HepG2 (cell line): ENCODE measurements around the gene OCSTAMP. TPM values are rescaled to one million over a fixed set of nuclear protein-coding genes. Genes with fewer than 3 reads are reported as not detected.

Experiments used
- ATAC-seq: fragments of 200-7000 bp; cut with Tn5 transposase; 3 replicates; pipeline ENCODE4 v1.9.1; 2020; ENCODE audit warnings: mild to moderate bottlenecking, moderate library complexity
- BruUV-seq: library from RNA; stranded (reverse); fragments of 400-500 nt; replicated peaks from 2 replicates; lab custom pipeline; 2021; lab: Mats Ljungman, UMichigan
- CTCF ChIA-PET: fragments of 300-600 bp; formaldehyde crosslinking; extraction: SDS; loops from one replicate; lab custom pipeline; 2021; ENCODE audit warnings: low total read pairs, inconsistent platforms, low intra/inter-chr PET ratio; lab: Yijun Ruan, JAX
- POLR2A ChIA-PET: fragments of 350-600 bp; sonication (Branson Sonifier 250); formaldehyde crosslinking; loops from one replicate; lab custom pipeline; 2020; ENCODE audit warnings: antibody characterized with exemption, inconsistent platforms; lab: Yijun Ruan, JAX
- DNase-seq: peaks from one replicate; pipeline ENCODE4 v3.0.0-alpha.2; 2015; ENCODE audit warnings: low spot score
- FAIRE-seq: peaks from 3 replicates; lab custom pipeline; 2011; peaks lifted over from hg19 to GRCh38; lab: Jason Lieb, UNC
- H2AFZ ChIP-seq: one replicate; pipeline ENCODE4 v1.6.1; 2011; ENCODE audit warnings: low read length, inconsistent platforms
- H3K27ac ChIP-seq: fragments of 300-600 bp; 3 replicates; pipeline ENCODE4 v1.8.0; 2011; ENCODE audit warnings: mixed run types, mild to moderate bottlenecking, mixed read lengths, low read length, inconsistent platforms; ENCODE audit not compliant: insufficient read depth; ENCODE audit errors: extremely low read length
- H3K27me3 ChIP-seq, 2 experiments: fragments of 200-600 bp in 1 of 2; 2 replicates in 1 of 2; 3 replicates in 1 of 2; pipeline versions ENCODE4 v1.6.0 to v1.8.0; 2011; ENCODE audit warnings: low read length in 2 of 2, mild to moderate bottlenecking in 2 of 2, moderate library complexity in 2 of 2, inconsistent platforms in 1 of 2; ENCODE audit not compliant: insufficient read depth in 2 of 2, control insufficient read depth in 1 of 2
- H3K36me3 ChIP-seq, 2 experiments: fragments of 200-600 bp in 1 of 2; replicated peaks in 1 of 2; 2 replicates in 1 of 2; 3 replicates in 1 of 2; pipeline versions ENCODE4 v1.5.1 to v1.8.0; 2011; ENCODE audit warnings: low read length in 2 of 2, inconsistent platforms in 1 of 2; ENCODE audit not compliant: insufficient read depth in 2 of 2, control insufficient read depth in 1 of 2
- H3K4me1 ChIP-seq: 2 replicates; pipeline ENCODE4 v1.5.1; 2012; ENCODE audit warnings: low read length, inconsistent platforms; ENCODE audit not compliant: insufficient read depth
- H3K4me2 ChIP-seq: 2 replicates; pipeline ENCODE4 v1.6.0; 2011; ENCODE audit warnings: low read depth, low read length, inconsistent platforms
- H3K4me3 ChIP-seq, 3 experiments: fragments of 200-600 bp in 1 of 3; sonication (generic), shearing (Covaris generic) in 1 of 3; replicated peaks in 1 of 3; 2 replicates each; pipeline ENCODE4 v1.5.1; 2011 to 2016; ENCODE audit warnings: low read length in 3 of 3, inconsistent platforms in 2 of 3, low read depth in 2 of 3, mild to moderate bottlenecking in 2 of 3, control low read depth in 1 of 3, mixed read lengths in 1 of 3; ENCODE audit not compliant: insufficient read depth in 1 of 3
- H3K79me2 ChIP-seq: one replicate; pipeline ENCODE4 v1.6.1; 2011; ENCODE audit warnings: low read length, inconsistent platforms; ENCODE audit not compliant: insufficient read depth
- H3K9ac ChIP-seq: 2 replicates; pipeline ENCODE4 v1.6.0; 2011; ENCODE audit warnings: mild to moderate bottlenecking, low read depth, low read length, inconsistent platforms; ENCODE audit not compliant: insufficient read depth
- H3K9me3 ChIP-seq: 2 replicates; pipeline ENCODE4 v1.5.1; 2012; ENCODE audit warnings: mild to moderate bottlenecking, low read length
- H4K20me1 ChIP-seq: 2 replicates; pipeline ENCODE4 v1.6.0; 2011; ENCODE audit warnings: inconsistent platforms, mild to moderate bottlenecking, low read length, moderate library complexity; ENCODE audit not compliant: insufficient read depth
- GTF2F1 ChIP-seq: fragments of 150-350 bp; IDR thresholded peaks from 2 replicates; pipeline ENCODE4 v1.6.1; 2014; ENCODE audit warnings: low read length
- KDM6A ChIP-seq: IDR thresholded peaks from 2 replicates; pipeline ENCODE4 v1.6.1; 2016; ENCODE audit warnings: low read depth
- PAXIP1 ChIP-seq: sonication (generic); formaldehyde crosslinking; conservative IDR thresholded peaks from 2 replicates; pipeline ENCODE4 v1.4.0; 2020; ENCODE audit warnings: mild to moderate bottlenecking, missing genetic modification reagents, moderate library complexity
- SAP130 ChIP-seq: IDR thresholded peaks from 2 replicates; pipeline ENCODE4 v1.6.1; 2016; ENCODE audit warnings: low read depth
- SPEN ChIP-seq: sonication (generic); formaldehyde crosslinking; IDR thresholded peaks from 2 replicates; pipeline ENCODE4 v1.5.1; 2020; ENCODE audit warnings: low read depth, mild to moderate bottlenecking, missing genetic modification reagents
- TFE3 ChIP-seq: IDR thresholded peaks from 2 replicates; pipeline ENCODE4 v1.6.1; 2016
- ZBTB21 ChIP-seq: sonication (generic); formaldehyde crosslinking; IDR thresholded peaks from 2 replicates; pipeline ENCODE4 v1.4.0; 2020; ENCODE audit warnings: missing genetic modification reagents
- ZKSCAN1 ChIP-seq: fragments of 150-350 bp; IDR thresholded peaks from 2 replicates; pipeline ENCODE4 v1.6.1; 2014; ENCODE audit warnings: low read length
- ZMYM4 ChIP-seq: sonication (generic); formaldehyde crosslinking; IDR thresholded peaks from 2 replicates; pipeline ENCODE4 v1.8.1; 2023; ENCODE audit warnings: mild to moderate bottlenecking, missing genetic modification reagents
- ZNF430 ChIP-seq: sonication (generic); formaldehyde crosslinking; IDR thresholded peaks from 2 replicates; pipeline ENCODE4 v1.9.0; 2021; ENCODE audit warnings: mild to moderate bottlenecking, missing genetic modification reagents
- WGBS: methylation state at CpG from one replicate; pipeline ENCODE4 v1.1.6; 2017; ENCODE audit warnings: low lambda C conversion rate; 5-methylcytosine and 5-hydroxymethylcytosine counted together
- in situ Hi-C: cut with HindIII; loops from 2 replicates; pipeline ENCODE4 v1.10.0; 2017; ENCODE audit warnings: low pct_unique_long_range_greater_than_20kb; ENCODE audit not compliant: extremely low pct_ligation_motif_present
- intact Hi-C: fragments of 100-400 bp; cut with micrococcal nuclease; formaldehyde crosslinking; loops from one replicate; pipeline ENCODE4 v1.10.0; 2022; ENCODE audit not compliant: unreplicated experiment
- polyA plus RNA-seq, 8 experiments: library from polyadenylated mRNA; depleted of rRNA in 3 of 8; stranded (reverse) in 7 of 8; unstranded in 1 of 8; fragments of >200 nt; fragmentation: Illumina TruSeq in 4 of 8; extraction: Trizol in 4 of 8; gene quantifications; 2 replicates each; pipeline versions ENCODE4 v1.2.1 to v1.2.3, GENCODE V29; 2011 to 2016; ENCODE audit warnings: low read depth in 4 of 8, missing spikeins in 1 of 8, mixed read lengths in 1 of 8; ENCODE audit not compliant: insufficient read depth in 1 of 8
- total RNA-seq, 5 experiments: library from RNA; depleted of rRNA; stranded (reverse); fragments of >200 nt; fragmentation: Illumina TruSeq; extraction: Trizol; gene quantifications; 2 replicates each; pipeline ENCODE4 v1.2.3, GENCODE V29; 2016; ENCODE audit warnings: low read depth in 1 of 5
- TF ChIP-seq, protein P1 (sequence below): sonication (generic); formaldehyde crosslinking; IDR thresholded peaks from 2 replicates; pipeline ENCODE4 v1.4.0; 2020; ENCODE audit warnings: missing genetic modification reagents, borderline replicate concordance
- TF ChIP-seq, protein P2 (sequence below): sonication (generic); formaldehyde crosslinking; IDR thresholded peaks from 2 replicates; pipeline ENCODE4 v1.5.1; 2020; ENCODE audit warnings: missing genetic modification reagents, mild to moderate bottlenecking, borderline replicate concordance

The OCSTAMP gene
- total and polyA plus RNA-seq, 2 of the 13 experiments (the other 11 are each of a cell fraction or from before 2014, with no cell fraction given): not detected

- H4K20me1 ChIP-seq: no peaks in the 10 kb centered on the region
- no peaks in the 10 kb centered on the region for H3K9me3 ChIP-seq
- no peak overlapping the region for H3K27ac ChIP-seq
- in situ Hi-C loops: no loop called here
- no peaks in the 10 kb centered on the region for H3K79me2 ChIP-seq
- intact Hi-C loops: no loop called here
- FAIRE-seq: peak; percentile 55
- H3K36me3 ChIP-seq: peaks cover 0 to 15% of the 10 kb centered on the region in 2 experiments; a peak in 2 of 5 replicates
- BruUV-seq: TSS peak; percentile 20
- ChIA-PET CTCF (no interaction called here), POLR2A (interaction anchor here (1.2 kb wide), 1 partner anchor 8 kb away, joined by 4 read pairs; no protein-coding TSS in a partner anchor)
- ATAC-seq: peak; percentile 68
- peak overlapping the region; percentile 24; the same call in 1 of the 2 replicates for H3K4me2 ChIP-seq
- H3K9ac ChIP-seq: no peak overlapping the region
- H3K27me3 ChIP-seq: no peaks in the 10 kb centered on the region
- no peak overlapping the region; a peak in 1 of 6 replicates for H3K4me3 ChIP-seq
- H2AFZ ChIP-seq: no peak overlapping the region
- 78% methylated on average over 8 of the region's 8 CpGs for WGBS
- H3K4me1 ChIP-seq: peaks cover 58% of the 10 kb centered on the region
- DNase-seq: peak; percentile 64
- TF ChIP-seq ZBTB21: peak; percentile 84; the same call in 1 of the 2 replicates
- TF ChIP-seq ZNF430 (CRISPR knock-in tag): no peak
- TF ChIP-seq, protein P1, sequence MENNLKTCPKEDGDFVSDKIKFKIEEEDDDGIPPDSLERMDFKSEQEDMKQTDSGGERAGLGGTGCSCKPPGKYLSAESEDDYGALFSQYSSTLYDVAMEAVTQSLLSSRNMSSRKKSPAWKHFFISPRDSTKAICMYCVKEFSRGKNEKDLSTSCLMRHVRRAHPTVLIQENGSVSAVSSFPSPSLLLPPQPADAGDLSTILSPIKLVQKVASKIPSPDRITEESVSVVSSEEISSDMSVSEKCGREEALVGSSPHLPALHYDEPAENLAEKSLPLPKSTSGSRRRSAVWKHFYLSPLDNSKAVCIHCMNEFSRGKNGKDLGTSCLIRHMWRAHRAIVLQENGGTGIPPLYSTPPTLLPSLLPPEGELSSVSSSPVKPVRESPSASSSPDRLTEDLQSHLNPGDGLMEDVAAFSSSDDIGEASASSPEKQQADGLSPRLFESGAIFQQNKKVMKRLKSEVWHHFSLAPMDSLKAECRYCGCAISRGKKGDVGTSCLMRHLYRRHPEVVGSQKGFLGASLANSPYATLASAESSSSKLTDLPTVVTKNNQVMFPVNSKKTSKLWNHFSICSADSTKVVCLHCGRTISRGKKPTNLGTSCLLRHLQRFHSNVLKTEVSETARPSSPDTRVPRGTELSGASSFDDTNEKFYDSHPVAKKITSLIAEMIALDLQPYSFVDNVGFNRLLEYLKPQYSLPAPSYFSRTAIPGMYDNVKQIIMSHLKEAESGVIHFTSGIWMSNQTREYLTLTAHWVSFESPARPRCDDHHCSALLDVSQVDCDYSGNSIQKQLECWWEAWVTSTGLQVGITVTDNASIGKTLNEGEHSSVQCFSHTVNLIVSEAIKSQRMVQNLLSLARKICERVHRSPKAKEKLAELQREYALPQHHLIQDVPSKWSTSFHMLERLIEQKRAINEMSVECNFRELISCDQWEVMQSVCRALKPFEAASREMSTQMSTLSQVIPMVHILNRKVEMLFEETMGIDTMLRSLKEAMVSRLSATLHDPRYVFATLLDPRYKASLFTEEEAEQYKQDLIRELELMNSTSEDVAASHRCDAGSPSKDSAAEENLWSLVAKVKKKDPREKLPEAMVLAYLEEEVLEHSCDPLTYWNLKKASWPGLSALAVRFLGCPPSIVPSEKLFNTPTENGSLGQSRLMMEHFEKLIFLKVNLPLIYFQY (CRISPR knock-in tag): no peak
- TF ChIP-seq PAXIP1 (CRISPR knock-in tag): peak; percentile 30; the same call in 1 of the 2 replicates
- TF ChIP-seq SAP130 (CRISPR knock-in tag): 0 out of 2 replicates have a peak, but pooled peaks have one; percentile 29
- no peak for TF ChIP-seq ZKSCAN1
- TF ChIP-seq, protein P2, sequence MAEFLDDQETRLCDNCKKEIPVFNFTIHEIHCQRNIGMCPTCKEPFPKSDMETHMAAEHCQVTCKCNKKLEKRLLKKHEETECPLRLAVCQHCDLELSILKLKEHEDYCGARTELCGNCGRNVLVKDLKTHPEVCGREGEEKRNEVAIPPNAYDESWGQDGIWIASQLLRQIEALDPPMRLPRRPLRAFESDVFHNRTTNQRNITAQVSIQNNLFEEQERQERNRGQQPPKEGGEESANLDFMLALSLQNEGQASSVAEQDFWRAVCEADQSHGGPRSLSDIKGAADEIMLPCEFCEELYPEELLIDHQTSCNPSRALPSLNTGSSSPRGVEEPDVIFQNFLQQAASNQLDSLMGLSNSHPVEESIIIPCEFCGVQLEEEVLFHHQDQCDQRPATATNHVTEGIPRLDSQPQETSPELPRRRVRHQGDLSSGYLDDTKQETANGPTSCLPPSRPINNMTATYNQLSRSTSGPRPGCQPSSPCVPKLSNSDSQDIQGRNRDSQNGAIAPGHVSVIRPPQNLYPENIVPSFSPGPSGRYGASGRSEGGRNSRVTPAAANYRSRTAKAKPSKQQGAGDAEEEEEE: 0 out of 2 replicates have a peak, but pooled peaks have one; percentile 27
- no peak for TF ChIP-seq GTF2F1
- 0 out of 2 replicates have a peak, but pooled peaks have one; percentile 32 for TF ChIP-seq ZMYM4
- TF ChIP-seq SPEN (CRISPR knock-in tag): peak; percentile 27; the same call in 1 of the 2 replicates
- TF ChIP-seq TFE3 (CRISPR knock-in tag): 0 out of 2 replicates have a peak, but pooled peaks have one; percentile 12
- 0 out of 2 replicates have a peak, but pooled peaks have one; percentile 17 for TF ChIP-seq KDM6A
Observed at GRCh38 chr20:46599227-46599987, 49.0 kb upstream of the OCSTAMP start.
